ENCODE results near the gene SYT10.
A peak's percentile ranks its signal among the peaks of the same experiment; 100 is the strongest.

SYT10 gene

GRCh38 chr12:33439587-33440011 lies at the start of gene SYT10:
Gene SYT10, minus strand, starts transcription at chr12:33439819. Its CDS starts 297 bp downstream, at chr12:33439522.
- TF ChIP-seq CTCF (IDR thresholded peaks at IDR 0.05; ENCODE audit: control extremely low read depth, extremely low read depth, low read depth, missing control alignments): no peak

GRCh38 chr12:33488036-33488435 lies 48.4 kb upstream of the SYT10 start:
- POLR2A ChIA-PET: no interaction called here
- CTCF ChIA-PET: no interaction called here
- no peak for TF ChIP-seq CTCF (IDR thresholded peaks at IDR 0.05; ENCODE audit: control extremely low read depth, extremely low read depth, low read depth, missing control alignments)
- no peak for DNase-seq (ENCODE audit: extremely low spot score)

More at GRCh38 chr12:33439587-33440011, at the start of gene SYT10:
- peak; percentile 10 for DNase-seq (ENCODE audit: extremely low spot score)
- CTCF ChIA-PET: no interaction called here
- POLR2A ChIA-PET: no interaction called here

- no peak for TF ChIP-seq CTCF (IDR thresholded peaks at IDR 0.05; ENCODE audit: control extremely low read depth, extremely low read depth, low read depth, missing control alignments)
- POLR2A ChIA-PET: no interaction called here
- CTCF ChIA-PET: no interaction called here
- no peak for DNase-seq (ENCODE audit: extremely low spot score)
These were observed 46.4 kb upstream of the SYT10 start for GRCh38 chr12:33486058-33486457.

GRCh38 chr12:33484161-33484560 lies 44.5 kb upstream of the SYT10 start:
- CTCF ChIA-PET: no interaction called here

GRCh38 chr12:33480366-33480765 lies 40.7 kb upstream of the SYT10 start:
- no peak for DNase-seq (ENCODE audit: extremely low spot score)
- POLR2A ChIA-PET: no interaction called here
- CTCF ChIA-PET: no interaction called here
- TF ChIP-seq CTCF (IDR thresholded peaks at IDR 0.05; ENCODE audit: control extremely low read depth, extremely low read depth, low read depth, missing control alignments): no peak

More at GRCh38 chr12:33484161-33484560, 44.5 kb upstream of the SYT10 start:
- no peak for TF ChIP-seq CTCF (IDR thresholded peaks at IDR 0.05; ENCODE audit: control extremely low read depth, extremely low read depth, low read depth, missing control alignments)
- POLR2A ChIA-PET: no interaction called here
- no peak for DNase-seq (ENCODE audit: extremely low spot score)

GRCh38 chr12:33476058-33476457 lies 36.4 kb upstream of the SYT10 start:
- POLR2A ChIA-PET: no interaction called here
- CTCF ChIA-PET: interaction anchor here (1.0 to 2.4 kb wide), 2 partner anchors 14 to 182 kb away, joined by 3 to 5 read pairs; no protein-coding TSS in a partner anchor
- DNase-seq (ENCODE audit: extremely low spot score): no peak
- no peak for TF ChIP-seq CTCF (IDR thresholded peaks at IDR 0.05; ENCODE audit: control extremely low read depth, extremely low read depth, low read depth, missing control alignments)

GRCh38 chr12:33472299-33472698 lies 32.7 kb upstream of the SYT10 start:
- CTCF ChIA-PET: no interaction called here
- DNase-seq (ENCODE audit: extremely low spot score): no peak
- POLR2A ChIA-PET: no interaction called here
- TF ChIP-seq CTCF (IDR thresholded peaks at IDR 0.05; ENCODE audit: control extremely low read depth, extremely low read depth, low read depth, missing control alignments): no peak
